GM18502 (cell line): ENCODE results near the gene ABCD1.
"Not testable (repeated sequence)": the region's sequence is repeated elsewhere in the genome, so short reads cannot be mapped to it uniquely, and the experiment has no call there.

Source experiments
- ATAC-seq: cut with Tn5 transposase; IDR thresholded peaks from one replicate; pipeline ENCODE4 v1.9.1; 2021; ENCODE audit warnings: mild to moderate bottlenecking; ENCODE audit not compliant: unreplicated experiment, poor library complexity

The ABCD1 gene

DNA sequence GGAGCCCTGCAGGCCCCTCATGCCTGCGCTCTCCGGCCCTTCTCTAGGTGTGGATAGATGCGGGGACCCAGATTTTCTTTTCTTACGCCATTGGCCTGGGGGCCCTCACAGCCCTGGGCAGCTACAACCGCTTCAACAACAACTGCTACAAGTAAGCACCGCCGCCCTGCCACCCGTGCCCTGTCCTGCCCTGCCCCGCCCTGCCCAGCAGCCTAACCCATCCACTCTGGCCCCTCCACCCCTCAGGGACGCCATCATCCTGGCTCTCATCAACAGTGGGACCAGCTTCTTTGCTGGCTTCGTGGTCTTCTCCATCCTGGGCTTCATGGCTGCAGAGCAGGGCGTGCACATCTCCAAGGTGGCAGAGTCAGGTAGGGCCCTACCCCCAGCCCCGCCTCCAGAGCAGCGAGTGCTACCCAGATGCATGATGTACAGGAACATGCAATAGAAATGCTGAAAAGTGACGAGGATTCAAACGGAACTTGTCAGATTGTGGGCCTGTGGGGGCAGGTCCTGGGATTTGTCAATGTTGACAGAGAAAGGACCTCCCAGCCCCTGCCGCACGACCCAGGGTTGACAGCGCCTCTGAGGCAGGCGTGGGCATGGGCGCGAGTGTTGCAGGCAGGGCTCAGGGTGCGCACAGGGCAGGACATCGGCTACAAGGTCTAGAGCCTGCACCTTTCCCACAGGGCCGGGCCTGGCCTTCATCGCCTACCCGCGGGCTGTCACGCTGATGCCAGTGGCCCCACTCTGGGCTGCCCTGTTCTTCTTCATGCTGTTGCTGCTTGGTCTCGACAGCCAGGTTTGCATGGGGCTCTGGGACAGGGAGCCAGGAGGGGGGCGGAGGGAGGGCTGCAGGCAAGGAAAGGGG, 31.2 kb upstream of the ABCD1 start:
- no peak for ATAC-seq

DNA sequence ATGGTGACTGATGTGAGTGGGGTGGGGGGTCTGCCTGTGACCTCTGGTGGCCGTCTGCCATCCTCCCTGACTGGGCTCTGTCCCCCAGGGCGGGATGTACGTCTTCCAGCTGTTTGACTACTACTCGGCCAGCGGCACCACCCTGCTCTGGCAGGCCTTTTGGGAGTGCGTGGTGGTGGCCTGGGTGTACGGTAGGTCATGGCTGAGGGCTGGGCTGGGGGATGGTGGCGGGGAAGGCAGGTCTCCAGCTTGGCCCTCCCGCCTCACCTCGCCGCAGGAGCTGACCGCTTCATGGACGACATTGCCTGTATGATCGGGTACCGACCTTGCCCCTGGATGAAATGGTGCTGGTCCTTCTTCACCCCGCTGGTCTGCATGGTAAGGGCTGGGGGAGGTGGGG, 30.4 kb upstream of the ABCD1 start:
- not testable (repeated sequence) for ATAC-seq

DNA sequence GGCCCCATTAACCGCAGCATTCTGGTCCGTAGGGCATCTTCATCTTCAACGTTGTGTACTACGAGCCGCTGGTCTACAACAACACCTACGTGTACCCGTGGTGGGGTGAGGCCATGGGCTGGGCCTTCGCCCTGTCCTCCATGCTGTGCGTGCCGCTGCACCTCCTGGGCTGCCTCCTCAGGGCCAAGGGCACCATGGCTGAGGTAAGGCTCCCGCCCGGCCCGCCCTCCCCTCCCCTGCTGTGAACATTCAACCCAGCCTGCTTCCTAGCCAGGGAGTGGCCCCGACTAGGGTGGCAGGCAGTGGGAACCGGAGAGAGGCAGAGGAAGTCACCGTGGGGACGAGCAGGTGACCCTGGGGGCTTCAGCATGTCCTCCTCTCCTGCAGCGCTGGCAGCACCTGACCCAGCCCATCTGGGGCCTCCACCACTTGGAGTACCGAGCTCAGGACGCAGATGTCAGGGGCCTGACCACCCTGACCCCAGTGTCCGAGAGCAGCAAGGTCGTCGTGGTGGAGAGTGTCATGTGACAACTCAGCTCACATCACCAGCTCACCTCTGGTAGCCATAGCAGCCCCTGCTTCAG, 29.9 kb upstream of the ABCD1 start:
- no peak for ATAC-seq

DNA sequence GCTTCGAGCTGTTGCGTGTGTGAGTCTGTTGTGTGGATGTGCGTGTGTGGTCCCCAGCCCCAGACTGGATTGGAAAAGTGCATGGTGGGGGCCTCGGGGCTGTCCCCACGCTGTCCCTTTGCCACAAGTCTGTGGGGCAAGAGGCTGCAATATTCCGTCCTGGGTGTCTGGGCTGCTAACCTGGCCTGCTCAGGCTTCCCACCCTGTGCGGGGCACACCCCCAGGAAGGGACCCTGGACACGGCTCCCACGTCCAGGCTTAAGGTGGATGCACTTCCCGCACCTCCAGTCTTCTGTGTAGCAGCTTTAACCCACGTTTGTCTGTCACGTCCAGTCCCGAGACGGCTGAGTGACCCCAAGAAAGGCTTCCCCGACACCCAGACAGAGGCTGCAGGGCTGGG, 28.6 kb upstream of the ABCD1 start:
- no peak for ATAC-seq

DNA sequence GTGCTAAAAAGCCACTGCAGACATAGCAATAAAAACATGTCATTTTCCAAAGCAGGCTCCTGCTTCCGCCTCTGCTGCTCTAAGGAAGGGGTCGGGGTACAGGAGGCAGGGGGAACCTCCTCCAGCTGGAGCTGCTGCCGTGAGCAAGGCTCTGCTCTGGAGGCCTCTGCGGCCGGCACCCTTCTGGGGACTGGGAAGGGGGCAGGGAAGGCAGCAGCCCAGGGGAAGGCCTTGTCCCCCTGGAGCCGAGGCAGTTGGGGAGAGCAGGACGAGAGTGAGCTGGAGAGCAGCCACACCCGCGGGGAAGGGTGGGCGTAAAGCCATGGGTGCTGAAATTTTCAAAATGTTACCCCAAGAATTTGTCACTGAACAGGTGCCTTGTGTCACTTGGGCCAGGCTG, 28.1 kb upstream of the ABCD1 start:
- ATAC-seq = not testable (repeated sequence)

DNA sequence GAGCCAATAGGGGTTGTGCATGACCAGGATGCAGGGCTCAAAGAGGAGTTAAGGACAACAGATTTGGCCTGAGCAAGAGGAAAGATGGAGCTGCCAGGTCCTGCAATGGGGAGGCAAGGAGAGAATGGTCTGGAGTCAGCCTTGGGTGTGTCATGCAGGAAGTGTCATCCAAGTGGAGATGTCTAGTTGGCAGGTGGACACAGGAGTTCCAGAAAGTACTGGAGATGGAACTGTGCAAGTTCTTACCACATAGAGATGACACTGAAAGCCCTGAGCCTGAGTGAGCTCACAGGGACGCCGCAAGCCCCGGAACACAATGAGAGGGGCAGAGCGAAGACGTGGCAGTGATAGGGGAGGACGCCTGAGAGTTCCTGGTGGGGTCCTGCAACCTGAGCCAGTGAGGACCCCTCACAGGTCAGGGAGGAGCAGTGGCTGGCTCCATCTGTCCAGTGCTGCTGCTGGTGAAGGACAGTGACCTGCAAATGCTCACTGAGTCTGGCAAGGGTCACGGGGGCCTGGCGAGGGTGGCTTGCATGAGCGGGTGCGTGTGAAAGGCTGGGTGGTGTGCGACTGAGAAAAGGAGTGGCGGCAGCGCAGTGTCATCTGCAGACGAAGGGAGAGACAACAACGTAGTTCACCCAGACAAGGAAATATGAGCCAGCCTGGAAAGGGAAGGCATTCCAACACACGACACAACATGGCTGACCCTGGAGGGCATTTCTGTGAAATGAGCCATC, 27.5 kb upstream of the ABCD1 start:
- not testable (repeated sequence) for ATAC-seq

DNA sequence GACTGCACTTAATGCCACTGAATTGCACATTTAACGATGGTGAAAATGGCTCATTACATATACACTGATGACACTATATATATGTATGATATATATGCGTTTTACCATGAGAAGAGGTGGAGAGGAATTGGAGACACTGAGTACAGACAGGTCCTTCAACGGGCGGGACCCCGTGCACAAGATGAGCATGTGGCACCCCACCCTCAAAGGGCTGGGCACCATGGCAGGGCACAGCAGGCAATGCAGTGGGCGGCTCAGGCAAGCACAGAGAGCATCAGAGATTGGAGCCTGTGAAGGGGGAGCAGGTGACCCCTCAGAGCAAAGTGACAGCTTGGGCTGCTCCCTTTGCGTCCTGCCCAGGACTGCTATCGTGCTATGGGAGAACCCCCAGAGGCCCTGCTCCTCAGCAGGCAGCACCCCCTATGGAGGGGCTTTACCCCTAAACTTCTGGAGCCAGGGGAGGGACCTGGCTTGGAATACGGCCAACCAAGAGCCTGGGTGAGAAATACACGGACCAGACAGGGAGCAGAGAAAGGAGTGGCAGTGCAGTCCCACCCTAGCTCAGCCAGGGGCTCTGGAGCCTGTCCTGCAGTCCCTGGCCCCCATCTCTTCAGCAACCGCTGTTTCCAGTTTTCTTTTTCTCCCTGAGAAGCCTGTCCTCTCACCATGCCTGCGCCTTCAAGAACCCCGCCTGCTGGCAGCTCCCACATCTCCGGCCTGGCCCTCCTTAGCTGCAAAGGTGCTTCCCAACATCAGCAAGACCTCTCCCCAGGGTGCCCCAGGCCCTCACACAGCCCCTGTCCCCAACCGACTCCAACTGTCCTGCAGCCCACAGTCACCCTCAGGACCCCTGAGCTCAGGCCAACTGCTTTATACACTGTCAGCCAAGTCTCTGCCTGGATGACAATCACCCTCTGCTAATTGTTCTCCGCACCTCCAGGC, 26.5 kb upstream of the ABCD1 start:
- no peak for ATAC-seq

DNA sequence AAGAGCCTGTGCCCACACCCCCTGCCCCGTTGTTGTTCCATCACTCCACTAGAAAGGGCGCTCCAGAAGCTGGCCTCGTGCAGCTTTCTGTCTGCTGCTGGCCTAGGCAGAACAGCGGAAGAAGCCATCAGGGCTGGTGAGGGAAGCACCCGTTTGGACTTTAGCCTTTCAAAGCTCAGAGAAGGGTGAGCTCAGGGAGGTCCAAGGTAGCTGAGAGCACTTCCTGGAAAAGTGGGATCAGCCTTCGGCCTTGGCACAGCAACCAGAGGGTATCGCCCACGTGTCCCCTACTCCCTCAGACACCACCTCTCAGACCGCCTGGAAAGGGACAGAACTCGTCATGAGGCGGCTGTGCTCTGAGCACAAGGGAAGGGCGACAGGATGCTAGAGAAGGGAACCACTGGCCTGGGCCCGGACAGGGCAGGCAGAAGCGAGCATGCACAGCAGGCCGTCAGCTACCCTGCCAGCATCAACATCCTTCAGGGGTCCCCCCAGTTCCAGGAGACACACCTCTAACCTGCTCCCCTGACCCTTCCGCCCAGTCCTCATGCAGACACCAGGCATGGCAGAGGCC, 25.4 kb upstream of the ABCD1 start:
- ATAC-seq = not testable (repeated sequence)

DNA sequence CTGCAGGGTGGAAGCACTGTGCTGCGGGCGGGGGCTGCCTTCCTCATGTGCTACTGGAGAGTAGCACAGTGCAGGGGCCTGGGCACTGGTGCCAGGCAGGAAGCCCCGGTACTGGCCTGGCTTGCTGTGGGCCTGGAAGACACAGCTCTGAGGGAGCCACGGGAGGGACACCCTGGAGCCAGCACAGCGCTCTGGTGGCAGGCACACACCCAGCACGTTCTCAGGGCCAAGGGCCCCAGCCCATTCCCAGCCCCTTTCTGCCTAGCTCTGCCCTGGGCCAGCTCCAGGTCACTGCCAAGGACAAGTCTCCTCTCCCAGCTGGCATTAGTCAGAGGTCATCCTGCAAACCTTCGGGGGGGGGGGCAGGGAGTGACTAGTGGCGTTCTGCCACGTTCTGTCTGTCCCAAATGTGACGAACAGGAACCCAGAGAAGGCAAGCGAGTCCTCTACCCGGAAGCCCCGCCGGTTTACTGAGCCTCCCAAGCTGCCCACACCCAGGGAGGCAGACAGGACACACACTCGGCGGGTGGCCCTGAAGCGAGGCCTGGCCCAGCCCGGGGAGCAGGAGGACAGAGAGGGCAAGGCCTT, 24.8 kb upstream of the ABCD1 start:
- not testable (repeated sequence) for ATAC-seq

DNA sequence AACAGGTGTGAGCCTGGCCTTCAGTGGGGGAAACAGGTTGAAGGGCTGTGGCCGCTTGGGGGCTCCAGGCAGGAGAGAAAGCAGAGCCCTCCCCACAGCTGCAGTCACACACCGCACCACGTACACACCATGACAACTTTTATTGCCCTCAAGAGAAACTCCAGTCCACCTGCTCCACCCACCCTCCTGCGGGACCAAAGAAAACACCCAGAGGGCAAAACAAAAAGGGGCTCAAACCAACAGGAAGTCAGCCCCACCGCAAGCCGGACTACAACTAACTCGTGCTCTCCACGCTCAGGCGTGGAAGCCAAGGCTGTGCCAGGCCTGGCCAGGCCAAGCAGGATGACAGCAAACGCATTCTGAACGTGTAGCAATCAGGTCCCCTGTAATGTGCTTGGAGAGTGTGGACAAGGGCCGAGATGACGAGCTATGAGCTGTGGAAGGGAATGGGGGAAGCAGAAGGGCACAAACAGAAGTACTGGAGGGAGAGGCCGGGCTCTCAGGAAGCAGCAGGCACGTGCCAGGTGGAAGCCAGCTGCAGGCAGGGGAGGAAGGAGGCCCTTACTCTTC, 24.2 kb upstream of the ABCD1 start:
- ATAC-seq = no peak

DNA sequence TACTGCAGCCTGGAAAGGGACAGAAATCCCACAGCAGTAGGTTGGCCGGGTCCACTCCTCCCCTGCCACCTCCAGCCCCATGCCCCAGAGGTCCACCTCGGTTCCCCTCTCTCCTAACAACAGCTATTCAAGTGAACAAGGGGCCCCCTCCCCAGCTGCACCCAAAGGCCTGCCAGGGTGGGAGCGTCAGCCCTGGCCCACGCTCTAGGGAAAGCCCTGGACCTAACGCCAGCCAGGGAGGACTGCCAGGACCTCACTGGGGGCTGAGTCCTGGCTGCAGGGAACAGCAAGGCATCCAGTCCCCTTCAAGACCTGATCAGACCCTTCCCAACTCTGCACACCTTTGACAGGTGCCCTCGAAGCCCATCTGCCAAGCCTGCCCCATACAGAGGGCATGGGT, 23.7 kb upstream of the ABCD1 start:
- no peak for ATAC-seq

DNA sequence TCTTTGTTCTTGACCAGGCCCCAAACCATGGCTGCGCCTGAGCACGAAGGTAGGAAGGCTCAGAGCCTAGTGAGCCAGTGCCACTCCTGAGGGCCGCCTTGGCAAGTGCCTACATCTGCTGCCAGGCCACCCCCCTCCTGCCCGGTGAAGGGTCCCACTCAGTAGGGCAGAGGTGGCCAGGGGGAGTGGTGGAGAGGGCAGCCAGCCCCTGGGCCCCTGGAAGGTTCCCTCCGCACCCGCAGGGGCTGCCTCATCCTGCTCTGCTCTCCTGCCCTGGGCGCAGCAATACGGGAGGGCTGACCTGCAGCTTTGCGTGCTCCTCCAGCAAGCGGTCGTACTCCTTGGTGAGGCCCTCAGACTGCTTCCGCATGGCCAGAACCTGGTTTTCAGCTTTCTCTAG, 22.9 kb upstream of the ABCD1 start:
- ATAC-seq = no peak

DNA sequence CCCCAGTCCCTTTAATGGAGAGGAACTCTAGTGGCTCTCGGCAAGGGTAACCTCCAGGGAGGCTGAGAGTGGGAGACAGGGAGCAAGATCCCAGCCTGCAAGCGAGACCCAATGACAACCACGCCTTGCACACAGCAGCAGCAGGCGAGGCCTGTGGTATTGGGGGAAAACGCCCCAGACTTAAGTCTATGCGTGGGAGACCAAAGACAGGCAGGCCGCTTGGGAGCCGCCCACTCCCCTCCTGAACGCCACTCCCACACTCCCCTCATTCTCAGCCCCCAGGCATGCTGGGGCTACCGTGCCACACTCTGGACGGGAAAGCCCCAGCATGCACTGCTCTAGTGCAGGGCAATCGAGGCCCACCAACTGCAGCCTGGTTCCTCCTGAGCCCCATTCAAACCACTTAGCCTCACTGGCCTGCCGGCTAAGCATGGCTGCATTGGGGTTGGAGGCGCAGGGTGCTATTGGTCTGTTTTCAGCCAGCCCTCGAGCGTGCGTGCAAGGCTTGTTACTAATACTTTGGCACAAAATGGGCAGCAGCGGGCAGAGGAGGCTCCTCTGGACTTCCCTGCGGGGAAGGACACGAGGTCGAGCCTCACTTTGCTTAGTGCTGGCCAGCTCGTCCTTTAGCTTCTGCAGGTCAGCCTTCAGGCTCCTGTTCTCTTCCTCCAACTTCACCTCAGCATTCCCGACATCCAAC, 22.2 kb upstream of the ABCD1 start:
- no peak for ATAC-seq

DNA sequence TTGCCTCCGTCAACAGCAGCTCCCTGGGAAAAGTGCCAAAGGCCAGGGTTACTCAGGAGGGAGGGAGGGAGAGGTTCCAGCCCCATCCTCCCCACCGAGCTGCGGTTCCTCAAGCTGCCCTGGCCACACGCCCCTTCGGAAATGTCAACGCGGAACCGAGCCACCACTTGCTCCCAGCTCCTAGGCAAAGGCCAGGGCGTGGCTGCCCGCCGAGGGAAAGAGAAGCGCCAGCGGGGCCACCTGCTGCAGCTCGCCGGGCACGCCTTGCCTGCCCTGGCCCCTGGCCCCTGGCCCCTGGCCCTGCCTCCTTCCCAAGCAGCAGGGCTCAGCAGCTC, 21.7 kb upstream of the ABCD1 start:
- ATAC-seq = no peak

DNA sequence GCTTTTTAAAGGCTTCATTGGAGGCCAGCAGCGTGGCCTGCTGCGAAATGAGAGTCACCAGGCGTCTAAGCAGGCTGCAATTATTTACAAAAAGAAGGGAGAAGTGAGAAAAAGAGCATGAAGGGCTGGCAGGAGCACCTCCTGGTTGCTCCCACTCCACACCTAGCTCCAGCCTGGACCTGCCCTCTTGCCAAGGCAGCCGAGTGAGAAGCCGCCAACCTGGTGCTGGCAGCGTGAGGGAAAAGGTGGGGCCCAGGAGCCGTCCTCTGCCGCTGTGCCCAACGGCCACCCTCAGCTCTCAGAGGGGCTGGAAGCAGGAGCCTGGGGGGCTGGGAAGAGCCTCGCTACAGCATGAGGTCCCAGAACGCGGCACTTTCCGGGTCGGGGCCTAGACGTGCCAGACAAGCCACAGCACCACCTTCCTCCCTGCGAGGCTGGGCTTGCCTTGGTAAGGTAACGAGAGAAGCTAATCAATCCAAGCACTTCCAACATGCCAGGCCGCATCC, 20.6 kb upstream of the ABCD1 start:
- ATAC-seq = no peak

DNA sequence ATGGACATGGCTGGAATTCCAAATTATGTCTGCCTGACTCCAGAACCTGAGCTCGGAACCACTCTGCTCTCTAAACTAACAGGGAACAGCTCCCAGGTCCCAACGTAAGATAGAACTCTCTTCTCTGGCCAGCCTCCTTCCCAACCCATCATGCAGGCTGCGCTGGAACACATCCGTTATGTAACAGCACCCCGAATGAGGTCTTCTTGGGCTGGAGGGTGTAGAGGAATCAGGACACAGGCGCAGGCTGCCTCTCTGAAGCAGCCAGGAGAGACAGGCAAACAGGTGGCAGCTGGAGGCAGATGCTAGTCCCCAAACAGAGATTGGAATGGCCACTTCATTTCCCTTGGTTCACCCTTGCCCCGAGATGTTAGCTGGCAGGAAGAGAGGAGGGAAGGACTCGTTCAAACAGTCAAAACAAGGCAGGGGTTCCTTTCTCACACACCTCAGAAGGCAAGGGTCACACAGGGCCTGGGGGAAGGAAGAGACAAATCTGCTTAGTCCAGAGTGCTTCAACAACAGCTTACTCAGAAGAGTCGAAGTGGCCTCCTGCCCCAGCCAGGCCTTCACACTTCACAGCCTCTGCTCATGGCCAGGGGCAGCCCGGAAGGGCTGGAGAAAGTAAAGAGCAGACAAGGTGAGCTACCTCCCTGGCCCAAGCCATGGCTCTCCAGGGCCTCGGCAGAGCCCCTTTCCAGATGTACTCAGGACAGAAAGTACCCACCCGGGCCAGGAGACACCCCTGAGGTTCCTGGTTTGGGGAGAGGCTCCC, 19.8 kb upstream of the ABCD1 start:
- ATAC-seq = not testable (repeated sequence)

DNA sequence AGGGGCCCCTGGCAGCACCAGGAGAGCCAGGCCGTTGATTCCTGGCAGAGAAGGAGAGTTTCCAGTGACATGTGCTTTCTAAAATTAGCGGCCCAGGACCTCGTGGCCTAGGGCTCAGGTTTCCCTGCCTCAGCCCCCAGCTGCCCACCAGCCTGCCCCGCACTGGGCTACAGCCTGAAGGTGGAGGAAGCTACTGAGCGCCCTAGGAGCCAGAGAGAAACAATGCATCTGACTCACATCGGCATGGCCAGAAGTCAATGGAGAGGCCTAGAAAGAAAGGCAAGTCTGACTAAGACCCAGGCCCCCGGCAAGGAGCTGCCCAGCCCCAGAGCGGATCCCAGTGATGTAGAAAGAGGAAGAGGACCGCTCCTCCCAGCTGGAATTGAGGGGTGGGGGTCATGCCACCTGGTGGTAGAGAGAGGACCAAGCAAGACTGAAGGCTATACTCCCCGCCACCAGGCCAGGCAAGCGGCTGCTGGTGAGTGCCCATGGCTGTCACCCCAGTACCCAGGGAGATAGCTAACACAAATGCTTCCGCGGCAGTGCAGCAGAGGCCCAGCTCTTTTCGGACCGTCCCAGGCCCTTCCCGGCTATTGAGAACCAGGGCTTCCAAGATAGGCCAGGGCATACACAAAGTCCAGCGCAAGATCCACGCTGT, 19.1 kb upstream of the ABCD1 start:
- ATAC-seq = not testable (repeated sequence)
